H1 (cell line): ENCODE results near the gene CD44. TPM values are rescaled to one million over a fixed set of nuclear protein-coding genes. Genes with fewer than 3 reads are reported as not detected.

Experiments used
- CTCF ChIA-PET: fragments of 300-600 bp; sonication (Branson Sonifier 250); formaldehyde crosslinking; loops from one replicate; lab custom pipeline; 2021; ENCODE audit not compliant: partially characterized antibody; lab: Charles Lee
- POLR2A ChIA-PET: fragments of 300-600 bp; sonication (Branson Sonifier 250); formaldehyde crosslinking; loops from one replicate; lab custom pipeline; 2021; ENCODE audit warnings: inconsistent platforms; ENCODE audit not compliant: partially characterized antibody; lab: Charles Lee
- DNase-seq, 2 experiments: peaks; one replicate each; pipeline versions ENCODE4 v3.0.0 to v3.0.0-alpha.2; 2010 to 2022; ENCODE audit warnings: low spot score in 2 of 2, low read depth in 1 of 2, mixed read lengths in 1 of 2
- FAIRE-seq: peaks from 2 replicates; lab custom pipeline; 2011; peaks lifted over from hg19 to GRCh38; lab: Jason Lieb, UNC
- H2AFZ ChIP-seq: 2 replicates; pipeline ENCODE4 v1.8.1; 2012; ENCODE audit warnings: low read length, inconsistent platforms
- H2AK5ac ChIP-seq: 2 replicates; pipeline ENCODE4 v1.6.1; 2013; ENCODE audit warnings: low read depth, low read length
- H2BK120ac ChIP-seq: replicated peaks from 2 replicates; pipeline ENCODE3; 2013; ENCODE audit warnings: low read depth, low read length, inconsistent platforms
- H2BK12ac ChIP-seq: 2 replicates; pipeline ENCODE4 v1.6.1; 2013; ENCODE audit warnings: low read depth, low read length
- H2BK15ac ChIP-seq: 2 replicates; pipeline ENCODE4 v1.6.1; 2013; ENCODE audit warnings: low read length
- H2BK20ac ChIP-seq: 2 replicates; pipeline ENCODE4 v1.6.1; 2013; ENCODE audit warnings: low read length
- H2BK5ac ChIP-seq: 2 replicates; pipeline ENCODE4 v1.6.1; 2013; ENCODE audit warnings: low read depth, low read length
- H3K14ac ChIP-seq: 2 replicates; pipeline ENCODE4 v1.6.1; 2013; ENCODE audit warnings: inconsistent platforms; ENCODE audit not compliant: insufficient read length
- H3K18ac ChIP-seq: 2 replicates; pipeline ENCODE4 v1.6.1; 2013; ENCODE audit warnings: low read length; ENCODE audit errors: extremely low read depth
- H3K23ac ChIP-seq: 2 replicates; pipeline ENCODE4 v1.6.1; 2013; ENCODE audit warnings: inconsistent platforms; ENCODE audit not compliant: insufficient read length
- H3K23me2 ChIP-seq: 2 replicates; pipeline ENCODE4 v1.6.1; 2013; ENCODE audit warnings: low read depth, low read length
- H3K27ac ChIP-seq: 2 replicates; pipeline ENCODE4 v1.6.1; 2011; ENCODE audit warnings: low read depth, low read length, inconsistent platforms
- H3K27me3 ChIP-seq, 4 experiments: replicated peaks in 1 of 4; 1 replicate in 1 of 4; 2 replicates in 3 of 4; pipeline versions ENCODE4 v1.6.1 to v1.8.1; 2011 to 2013; ENCODE audit warnings: low read length in 3 of 4, mild to moderate bottlenecking in 3 of 4, inconsistent platforms in 2 of 4, mixed read lengths in 2 of 4, moderate library complexity in 1 of 4; ENCODE audit not compliant: control insufficient read depth in 3 of 4, insufficient read depth in 3 of 4; ENCODE audit errors: extremely low read depth in 1 of 4
- H3K36me3 ChIP-seq, 4 experiments: 2 replicates each; pipeline versions ENCODE4 v1.6.1 to v1.8.1; 2011 to 2013; ENCODE audit warnings: mild to moderate bottlenecking in 4 of 4, low read length in 3 of 4, moderate library complexity in 2 of 4, control low read depth in 1 of 4, inconsistent platforms in 1 of 4; ENCODE audit not compliant: insufficient read depth in 4 of 4, control insufficient read depth in 2 of 4
- H3K4ac ChIP-seq: replicated peaks from 2 replicates; pipeline ENCODE3; 2013; ENCODE audit warnings: low read length, low read depth, mixed read lengths, inconsistent platforms; ENCODE audit not compliant: insufficient read length
- H3K4me1 ChIP-seq, 4 experiments: replicated peaks in 1 of 4; 1 replicate in 1 of 4; 2 replicates in 3 of 4; pipeline versions ENCODE4 v1.6.1 to v1.8.1; 2011 to 2013; ENCODE audit warnings: low read length in 3 of 4, inconsistent platforms in 2 of 4, mixed read lengths in 1 of 4; ENCODE audit not compliant: insufficient read depth in 4 of 4, control insufficient read depth in 3 of 4
- H3K4me2 ChIP-seq, 2 experiments: 2 replicates each; pipeline versions ENCODE4 v1.6.1 to v1.8.1; 2011 to 2013; ENCODE audit warnings: low read depth in 2 of 2, low read length in 2 of 2, control low read depth in 1 of 2, inconsistent platforms in 1 of 2, mild to moderate bottlenecking in 1 of 2; ENCODE audit not compliant: insufficient read depth in 1 of 2
- H3K4me3 ChIP-seq, 4 experiments: fragments of 200-600, 300-600 bp in 1 of 4; sonication (generic), shearing (Covaris generic), sonication (Bioruptor Twin) in 1 of 4; 2 replicates each; pipeline versions ENCODE4 v1.5.1 to v1.8.1; 2011 to 2016; ENCODE audit warnings: low read length in 4 of 4, low read depth in 3 of 4, control low read depth in 2 of 4, inconsistent platforms in 2 of 4, mild to moderate bottlenecking in 2 of 4, mixed read lengths in 1 of 4, moderate library complexity in 1 of 4; ENCODE audit not compliant: insufficient read depth in 2 of 4; ENCODE audit errors: extremely low read depth in 1 of 4
- H3K56ac ChIP-seq: replicated peaks from 2 replicates; pipeline ENCODE3; 2013; ENCODE audit warnings: low read depth, mild to moderate bottlenecking, mixed read lengths, low read length, inconsistent platforms; ENCODE audit not compliant: insufficient read length
- H3K79me1 ChIP-seq: 2 replicates; pipeline ENCODE4 v1.6.1; 2013; ENCODE audit warnings: low read depth, low read length, control low read depth
- H3K79me2 ChIP-seq, 2 experiments: 2 replicates each; pipeline versions ENCODE4 v1.6.1 to v1.8.1; 2012 to 2013; ENCODE audit warnings: low read length in 2 of 2, mild to moderate bottlenecking in 2 of 2, inconsistent platforms in 1 of 2; ENCODE audit not compliant: insufficient read depth in 2 of 2, control insufficient read depth in 1 of 2
- H3K9ac ChIP-seq, 4 experiments: replicated peaks in 1 of 4; 1 replicate in 1 of 4; 2 replicates in 3 of 4; pipeline versions ENCODE4 v1.6.1 to v1.8.1; 2011 to 2013; ENCODE audit warnings: low read depth in 3 of 4, low read length in 3 of 4, control low read depth in 2 of 4, mild to moderate bottlenecking in 2 of 4, moderate library complexity in 2 of 4, inconsistent platforms in 1 of 4; ENCODE audit errors: extremely low read depth in 1 of 4
- H3K9me3 ChIP-seq, 2 experiments: 2 replicates each; pipeline versions ENCODE4 v1.6.1 to v1.8.1; 2012 to 2013; ENCODE audit warnings: mild to moderate bottlenecking in 2 of 2, moderate library complexity in 2 of 2, control low read depth in 1 of 2, inconsistent platforms in 1 of 2, low read depth in 1 of 2, low read length in 1 of 2, mixed read lengths in 1 of 2; ENCODE audit not compliant: insufficient read depth in 2 of 2
- H4K20me1 ChIP-seq, 2 experiments: replicated peaks in 1 of 2; 2 replicates each; pipeline versions ENCODE3 to v1.8.1; 2011 to 2013; ENCODE audit warnings: inconsistent platforms in 2 of 2, low read length in 2 of 2, mild to moderate bottlenecking in 1 of 2; ENCODE audit not compliant: insufficient read depth in 2 of 2, control insufficient read depth in 1 of 2
- H4K5ac ChIP-seq: 2 replicates; pipeline ENCODE4 v1.6.1; 2013; ENCODE audit warnings: low read length, low read depth, mixed read lengths, inconsistent platforms; ENCODE audit not compliant: insufficient read length
- H4K8ac ChIP-seq: 2 replicates; pipeline ENCODE4 v1.8.0; 2013; ENCODE audit warnings: mild to moderate bottlenecking, moderate library complexity, low read length, inconsistent platforms; ENCODE audit not compliant: insufficient read depth; ENCODE audit errors: extremely low read depth
- H4K91ac ChIP-seq: replicated peaks from 2 replicates; pipeline ENCODE3; 2013; ENCODE audit warnings: low read length, mixed read lengths, inconsistent platforms; ENCODE audit not compliant: insufficient read length
- BRCA1 ChIP-seq: IDR thresholded peaks from 2 replicates; pipeline ENCODE4 v1.6.1; 2012; ENCODE audit warnings: low read depth, low read length, improper control_type of control experiment
- HDAC6 ChIP-seq: IDR thresholded peaks from one replicate; pipeline ENCODE4 v1.7.1; 2012; ENCODE audit warnings: low read depth, mild to moderate bottlenecking, inconsistent platforms, low read length, moderate library complexity
- TCF12 ChIP-seq: IDR thresholded peaks from 2 replicates; pipeline ENCODE4 v1.6.1; 2011; ENCODE audit warnings: low read depth, mild to moderate bottlenecking, low read length
- WGBS, 2 experiments: shearing (Covaris generic) in 1 of 2; methylation state at CpG; one replicate each; pipeline versions ENCODE4 v1.1.6 to v1.1.7; 2013 to 2015; ENCODE audit warnings: low lambda C conversion rate in 2 of 2, mixed read lengths in 2 of 2, inconsistent platforms in 1 of 2, low coverage in 1 of 2, missing lambda C conversion rate in 1 of 2; ENCODE audit not compliant: insufficient replicate concordance in 2 of 2, insufficient coverage in 1 of 2, insufficient read length in 1 of 2; ENCODE audit errors: extremely low coverage in 1 of 2, missing lambda C conversion rate in 1 of 2; 5-methylcytosine and 5-hydroxymethylcytosine counted together
- polyA plus RNA-seq, 7 experiments: library from polyadenylated mRNA; depleted of rRNA in 3 of 7; stranded (reverse) in 5 of 7; unstranded in 2 of 7; fragments of >200 nt in 5 of 7; fragments of 200-250 nt in 2 of 7; gene quantifications; 1 replicate in 5 of 7; 2 replicates in 1 of 7; 4 replicates in 1 of 7; pipeline versions ENCODE4 v1.2.1 to v1.2.3, GENCODE V29; 2011 to 2013; ENCODE audit warnings: missing spikeins in 2 of 7, mixed read lengths in 2 of 7
- total RNA-seq: library from RNA; stranded (reverse); fragmentation: NEBNext Ultra II Directional; extraction: Animal tissue kit (Norgen Biotek cat#: 25700); gene quantifications from 2 replicates; pipeline ENCODE4 v1.2.1, GENCODE V29; 2021

The CD44 gene
- total and polyA plus RNA-seq, 2 of the 8 experiments (the other 6 are each of a cell fraction or from before 2014, with no cell fraction given) = 11.8 to 13.7 TPM

GRCh38 chr11:35131886-35132285 is 7.1 kb upstream of the CD44 start:
- no peak overlapping the region for H3K4me3 ChIP-seq
- no peaks in the 10 kb centered on the region for H3K79me1 ChIP-seq
- no peak overlapping the region for H4K91ac ChIP-seq
- H3K79me2 ChIP-seq = no peaks in the 10 kb centered on the region
- H3K36me3 ChIP-seq = no peaks in the 10 kb centered on the region
- H2BK5ac ChIP-seq = no peak overlapping the region
- FAIRE-seq = no peak
- H3K4me2 ChIP-seq = no peak overlapping the region
- TF ChIP-seq BRCA1 = no peak
- TF ChIP-seq TCF12 = no peak
- no peak for TF ChIP-seq HDAC6
- TF ChIP-seq, all 59 proteins: peak for 0
- Histone ChIP-seq H3K14ac (no peak overlapping the region), H2BK12ac (no peak overlapping the region), H2AFZ (no peak overlapping the region), H3K27ac (no peak overlapping the region), H3K9ac (no peak overlapping the region), H3K27me3 (peaks cover 0 to 2% (median 0%) of the 10 kb centered on the region in 4 experiments; a peak in 3 of 7 replicates), H3K23me2 (peaks cover 3% of the 10 kb centered on the region; the same call in 1 of the 2 replicates), H2BK120ac (no peak overlapping the region), H3K4ac (no peak overlapping the region), H2BK20ac (no peak overlapping the region), H2BK15ac (no peak overlapping the region), H3K4me1 (no peaks in the 10 kb centered on the region), H4K20me1 (no peaks in the 10 kb centered on the region), H3K23ac (no peak overlapping the region), H3K9me3 (no peaks in the 10 kb centered on the region), H3K18ac (no peak overlapping the region), H4K8ac (no peak overlapping the region), H4K5ac (no peak overlapping the region), H2AK5ac (no peak overlapping the region), H3K56ac (no peak overlapping the region)
- WGBS, 2 experiments = 95% methylated on average over 3 of the region's 4 CpGs; no CpG with 5 or more reads in 1 of the 2 experiments
- POLR2A ChIA-PET = no interaction called here
- no peak for DNase-seq
- CTCF ChIA-PET = interaction anchor here (1.1 kb wide), 1 partner anchor 106 kb away, joined by 3 read pairs; no protein-coding TSS in a partner anchor
